CD4-positive, alpha-beta T cell treated with Interleukin-2 at 100 ng/mL for 4 hours (primary cell): ENCODE data around the gene MAN2B1.
"Not testable (repeated sequence)": the region's sequence is repeated elsewhere in the genome, so short reads cannot be mapped to it uniquely, and the experiment has no call there.

Experiments used
- DNase-seq: peaks from one replicate; pipeline ENCODE4 v3.0.0-alpha.2; 2020; ENCODE audit warnings: low spot score

MAN2B1 gene

DNA sequence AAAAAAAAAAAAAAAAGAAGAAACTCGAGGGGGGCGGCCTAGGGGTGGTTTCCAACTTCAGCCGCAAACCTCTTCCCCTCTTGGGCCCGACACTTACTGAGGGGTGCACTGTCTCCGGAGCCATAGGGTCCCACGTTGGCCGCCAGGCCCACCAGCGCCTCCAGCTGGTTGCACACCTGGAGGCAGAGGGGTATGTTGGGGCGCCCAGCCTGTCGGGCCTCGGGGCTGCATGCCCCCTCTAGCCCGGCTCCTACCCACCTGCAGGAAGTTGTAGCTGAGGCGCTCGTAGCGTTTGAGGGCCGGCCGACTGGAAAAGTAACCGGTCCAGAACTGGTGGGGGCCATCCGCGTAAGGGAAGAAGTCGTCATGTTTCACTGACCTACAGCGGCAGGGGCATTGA lies 8.6 kb downstream of the MAN2B1 start:
- no peak for DNase-seq

DNA sequence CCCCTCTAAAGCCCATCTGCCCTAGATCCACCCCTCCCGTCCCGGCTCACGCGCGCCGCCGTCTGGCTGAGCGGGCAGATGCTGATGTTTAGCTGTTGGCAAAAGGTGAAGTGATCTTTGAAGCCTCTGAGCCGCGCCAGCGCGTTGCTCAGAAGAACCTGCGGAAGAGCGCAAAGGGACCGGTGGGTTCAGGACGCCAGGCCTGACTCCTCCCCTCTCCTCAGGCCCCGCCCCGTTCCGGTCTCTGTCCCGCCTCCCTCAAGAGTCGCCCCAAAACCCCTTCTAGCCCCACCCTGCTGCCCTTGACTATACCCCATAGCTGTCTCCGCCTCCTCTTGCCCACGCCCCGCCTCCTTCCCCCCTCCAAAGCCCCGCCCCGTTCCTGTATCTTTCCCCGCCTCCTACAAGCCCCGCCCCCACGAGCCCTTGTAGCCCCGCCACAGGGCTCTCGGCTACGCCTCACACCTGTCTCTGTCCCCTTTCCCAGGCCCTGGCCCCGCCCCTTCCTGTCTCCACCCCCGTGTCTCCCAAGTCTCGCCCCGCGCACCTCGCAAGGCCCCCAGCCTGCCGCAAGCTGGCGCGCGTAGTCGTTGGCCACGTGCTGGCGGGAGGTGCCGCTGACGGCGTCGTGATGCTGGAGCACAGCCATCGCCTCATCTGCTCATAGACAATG lies 9.5 kb downstream of the MAN2B1 start:
- DNase-seq = no peak

DNA sequence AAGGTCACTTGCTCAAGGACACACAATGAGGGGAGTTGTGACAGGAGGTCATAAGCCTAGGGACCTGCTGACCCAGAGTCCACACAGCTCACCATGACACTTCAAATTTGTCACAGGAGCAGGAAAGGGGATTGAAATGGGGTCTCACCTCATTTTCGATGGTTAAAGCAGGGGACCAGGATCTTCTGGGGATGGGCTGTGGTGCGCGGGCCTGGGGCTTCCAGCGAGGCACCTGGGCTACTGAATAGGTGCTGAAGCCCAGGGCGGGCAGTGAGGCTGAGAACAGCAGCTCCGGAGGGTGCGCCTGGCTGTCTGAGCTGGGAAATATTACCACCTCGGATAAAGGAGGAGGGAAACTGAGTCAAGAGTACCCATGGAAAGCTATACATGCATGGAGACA lies 11.0 kb downstream of the MAN2B1 start:
- no peak for DNase-seq

DNA sequence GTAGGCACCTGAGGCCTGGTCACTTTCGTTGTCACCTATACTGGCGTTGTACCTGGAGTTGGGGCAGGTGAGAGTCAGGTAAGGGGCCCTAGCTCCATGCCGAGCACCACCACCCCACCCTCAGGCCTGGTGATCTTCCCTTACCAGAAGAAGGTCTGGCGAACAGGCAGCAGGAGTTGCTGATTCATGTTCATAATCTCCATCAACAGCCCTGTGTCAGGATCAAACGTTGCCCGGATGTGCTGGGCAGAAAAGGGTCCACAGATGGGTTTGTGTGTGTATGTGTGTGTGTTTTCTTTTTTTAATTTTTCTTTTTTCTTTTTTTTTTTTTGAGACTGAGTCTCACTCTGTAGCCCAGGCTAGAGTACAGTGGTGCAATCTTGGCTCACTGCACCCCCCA lies 14.3 kb downstream of the MAN2B1 start:
- no peak for DNase-seq

DNA sequence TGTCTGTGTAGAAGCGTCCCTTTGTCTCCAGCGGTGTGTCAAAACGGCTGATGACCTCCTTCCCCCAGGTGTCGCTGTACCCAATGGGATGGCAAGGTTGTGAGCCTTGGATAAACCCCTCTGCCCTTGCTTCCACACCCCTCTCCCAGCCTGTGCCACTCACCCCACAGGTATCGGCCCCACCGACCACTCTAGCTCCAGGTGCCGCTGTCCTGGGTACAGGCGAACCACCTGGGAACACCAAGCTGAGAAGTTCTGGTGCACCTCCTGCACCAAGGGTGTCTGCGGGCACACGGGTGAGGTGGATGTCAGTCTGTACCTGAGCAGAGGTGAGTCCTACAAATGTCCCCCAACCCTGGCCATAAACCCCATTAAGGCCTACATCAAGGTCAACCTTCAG lies 16.6 kb downstream of the MAN2B1 start:
- DNase-seq = no peak

DNA sequence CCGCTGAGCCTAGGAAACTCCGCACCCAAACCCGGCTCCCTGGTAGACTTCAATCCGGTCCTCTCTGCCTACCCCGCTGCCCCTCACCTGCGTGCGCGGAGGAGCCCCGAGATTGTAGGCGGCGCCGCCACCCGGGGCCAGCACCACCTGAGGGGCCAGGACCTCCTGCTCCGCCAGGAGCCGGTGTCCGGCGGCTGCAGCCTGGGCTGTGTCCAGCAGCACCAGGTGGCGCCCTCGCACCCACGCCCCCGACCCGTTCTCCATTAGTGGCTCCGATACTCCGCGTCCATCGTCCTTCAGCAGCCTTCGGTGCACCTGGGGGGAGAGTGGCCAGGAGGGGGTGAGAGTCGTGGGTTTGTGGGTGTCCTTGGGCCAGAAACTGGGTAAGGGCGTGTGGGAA lies 18.5 kb downstream of the MAN2B1 start:
- no peak for DNase-seq

DNA sequence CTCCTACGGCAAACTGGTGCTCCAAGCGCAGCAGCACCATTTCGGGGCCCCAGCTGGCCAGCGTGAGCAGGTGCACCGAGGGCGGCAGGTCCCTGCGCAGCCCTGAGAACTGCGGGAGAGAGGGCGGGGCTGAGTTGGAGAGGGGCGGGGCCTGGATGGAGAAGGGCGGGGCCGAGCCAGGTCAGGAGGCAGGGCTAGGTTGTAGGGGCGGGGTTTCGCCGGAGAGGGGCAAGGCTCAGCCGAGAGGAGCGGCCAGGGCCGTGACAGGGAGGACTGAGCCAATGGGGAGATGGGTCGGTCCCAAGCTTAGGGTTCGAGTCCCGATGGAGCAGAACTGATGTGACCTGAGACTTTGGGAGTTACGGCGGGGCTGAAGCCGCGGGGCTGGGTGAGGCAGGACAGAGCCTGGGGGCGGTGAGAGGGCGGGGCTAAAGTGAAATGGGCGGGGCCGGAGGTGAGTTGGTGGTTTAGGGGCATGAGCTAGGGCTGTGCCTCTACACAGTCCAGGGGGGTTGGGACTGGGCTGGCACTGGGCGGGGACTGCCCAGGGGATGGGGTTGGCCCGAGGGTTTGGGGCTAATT lies 19.0 kb downstream of the MAN2B1 start:
- no peak for DNase-seq

DNA sequence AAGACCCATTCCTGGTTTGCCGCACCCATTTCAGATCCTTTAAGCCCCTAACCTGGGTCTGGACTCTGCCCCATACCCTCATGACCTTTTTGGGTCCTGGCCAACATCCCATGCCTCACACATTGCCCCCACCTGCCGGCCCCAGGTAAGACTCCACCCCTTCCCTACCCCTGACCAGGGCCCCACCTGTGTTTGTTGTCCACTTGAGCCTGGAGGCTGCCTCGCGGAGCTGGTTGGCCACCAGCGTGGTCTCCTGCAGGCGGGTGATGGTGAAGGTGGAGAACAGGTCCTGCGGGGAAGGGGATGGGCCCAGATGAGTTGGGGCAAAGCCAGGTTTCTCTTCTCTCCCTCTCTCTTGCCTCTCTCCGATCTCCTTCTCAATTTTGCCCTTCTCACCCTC lies 19.5 kb downstream of the MAN2B1 start:
- DNase-seq = no peak

DNA sequence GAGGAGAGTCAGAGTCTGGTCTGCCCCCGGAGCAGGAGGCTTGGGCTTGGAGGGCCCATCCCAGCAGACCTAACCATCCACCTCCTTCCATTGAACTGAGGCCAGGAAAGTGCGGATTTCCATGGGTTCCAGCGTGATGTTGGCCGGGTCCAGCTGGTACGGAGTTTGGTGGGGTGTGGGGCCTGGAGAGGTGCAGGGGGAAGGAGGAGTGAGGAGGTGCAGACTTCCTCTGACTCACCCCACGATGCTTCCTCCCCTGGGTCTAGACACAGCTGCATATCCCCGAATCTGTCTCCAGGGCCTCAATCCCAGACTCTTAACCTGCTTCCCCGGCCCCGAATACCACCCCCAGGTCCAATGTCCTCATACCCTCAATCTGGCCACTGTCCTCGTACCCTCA lies 20.0 kb downstream of the MAN2B1 start:
- DNase-seq = no peak

DNA sequence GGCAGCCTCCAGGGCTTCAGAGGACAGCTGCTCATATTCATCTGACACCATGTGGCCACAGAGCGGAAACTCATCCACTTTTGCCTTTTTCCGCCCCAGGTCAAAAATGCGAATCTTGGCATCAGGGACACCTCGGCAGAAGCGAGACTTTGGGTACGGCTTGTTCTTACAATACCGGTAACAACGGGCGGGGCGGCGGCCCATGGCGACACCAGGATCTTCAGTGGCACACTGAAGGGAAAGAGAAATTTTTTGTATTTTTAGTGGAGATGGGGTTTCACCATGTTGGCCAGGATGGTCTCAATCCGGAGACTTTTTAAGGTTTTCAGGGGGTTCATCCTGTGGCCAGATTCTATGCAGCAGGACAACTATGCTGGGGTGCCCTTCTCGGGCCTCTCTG lies 22.8 kb downstream of the MAN2B1 start:
- not testable (repeated sequence) for DNase-seq

DNA sequence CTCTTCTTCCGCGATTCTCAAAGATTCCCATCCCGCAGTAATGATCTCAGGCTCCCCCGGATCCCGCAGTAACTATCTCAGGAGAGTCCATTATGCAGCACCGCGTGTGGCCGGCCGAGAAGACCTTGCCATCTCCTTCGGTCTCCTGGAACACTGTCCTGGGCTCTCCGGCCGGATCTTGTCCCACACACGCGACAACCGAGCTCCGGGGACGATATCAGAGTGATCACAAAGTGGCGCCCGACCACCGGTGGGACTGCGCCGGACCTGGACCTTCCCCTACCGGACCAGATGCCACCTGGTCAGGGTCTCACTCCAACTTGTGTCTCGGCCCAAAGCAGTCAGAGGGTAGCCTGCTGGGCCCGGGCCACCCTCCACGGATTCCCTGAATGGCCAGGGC lies 24.0 kb downstream of the MAN2B1 start:
- no peak for DNase-seq

DNA sequence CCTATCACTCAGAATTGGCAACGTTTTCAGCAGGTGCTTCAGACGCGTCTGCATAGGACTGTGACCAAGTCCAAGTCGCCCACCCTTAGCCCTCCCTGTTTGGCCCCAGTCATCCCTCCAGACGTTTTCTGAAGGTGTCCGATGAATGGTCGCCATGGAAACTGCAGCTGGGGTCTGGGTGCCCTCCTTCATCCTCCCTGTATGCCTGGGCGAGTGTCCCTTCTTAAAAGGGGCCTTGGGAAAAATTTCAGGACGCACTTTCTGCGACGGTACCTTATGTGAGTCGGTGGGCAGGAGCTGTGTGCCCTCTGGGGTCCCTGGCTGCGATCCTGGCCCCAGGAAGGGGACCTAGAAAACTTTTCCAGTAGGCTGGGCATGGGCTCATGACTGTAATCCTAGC lies 25.1 kb downstream of the MAN2B1 start:
- no peak for DNase-seq

DNA sequence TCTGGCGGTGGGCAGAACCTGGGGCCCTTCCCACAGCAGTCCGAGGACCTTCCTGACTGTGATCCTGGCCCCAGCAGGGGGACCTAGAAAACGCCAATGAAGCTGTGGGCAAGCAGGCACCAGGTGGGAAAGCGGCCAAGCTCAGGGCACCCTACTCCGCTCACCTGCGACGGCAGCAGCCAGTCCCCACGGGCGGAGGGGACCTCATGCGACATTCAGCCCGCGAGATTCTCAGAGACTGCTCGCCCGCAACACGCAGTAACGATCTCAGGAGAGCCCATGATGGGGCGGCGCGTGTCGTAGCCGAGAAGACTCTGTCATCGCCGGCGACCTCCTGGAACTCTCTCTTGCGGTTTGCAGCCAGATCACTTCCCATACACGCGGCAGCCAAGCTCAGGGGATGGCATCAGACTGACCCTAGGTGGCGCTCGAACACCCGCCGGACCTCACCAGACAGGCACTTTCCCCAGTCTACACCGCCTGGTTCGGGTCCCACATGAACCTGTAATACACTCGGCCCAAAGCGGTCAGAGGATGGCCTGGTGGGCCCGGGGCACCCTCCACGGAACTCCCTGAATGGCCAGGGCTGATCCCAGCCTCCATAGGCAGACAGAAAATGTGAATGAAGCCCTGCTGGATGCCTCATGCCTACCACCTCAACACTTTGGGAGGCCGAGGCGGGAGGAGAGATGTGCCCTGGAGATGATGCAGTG lies 26.5 kb downstream of the MAN2B1 start:
- peak; percentile 90 for DNase-seq

DNA sequence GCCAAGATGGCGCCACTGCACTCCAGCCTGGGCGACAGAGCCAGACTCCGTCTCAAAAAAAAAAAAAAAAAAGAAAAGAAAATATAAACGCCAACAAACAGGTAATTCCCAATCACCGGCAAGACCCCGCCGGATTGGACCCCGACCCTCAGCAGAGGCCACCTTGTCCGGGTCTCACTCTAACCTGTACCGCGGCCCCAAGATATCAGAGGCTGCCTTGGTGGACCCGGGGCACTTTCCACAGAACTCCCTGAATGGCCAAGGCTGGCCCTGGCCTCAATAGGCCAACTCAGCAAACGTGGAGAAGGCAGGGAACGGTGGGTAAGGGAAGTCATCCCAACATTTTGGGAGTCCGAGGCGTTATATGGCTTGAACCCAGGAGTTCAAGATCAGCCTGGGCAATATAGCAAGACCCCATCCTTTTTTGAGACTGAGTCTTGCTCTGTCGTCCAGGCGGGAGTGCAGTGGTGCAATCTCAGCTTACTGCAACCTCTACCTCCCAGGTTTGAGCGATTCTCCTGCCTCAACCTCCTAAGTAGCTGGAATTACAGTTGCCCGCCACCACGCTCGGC lies 27.8 kb downstream of the MAN2B1 start:
- no peak for DNase-seq

DNA sequence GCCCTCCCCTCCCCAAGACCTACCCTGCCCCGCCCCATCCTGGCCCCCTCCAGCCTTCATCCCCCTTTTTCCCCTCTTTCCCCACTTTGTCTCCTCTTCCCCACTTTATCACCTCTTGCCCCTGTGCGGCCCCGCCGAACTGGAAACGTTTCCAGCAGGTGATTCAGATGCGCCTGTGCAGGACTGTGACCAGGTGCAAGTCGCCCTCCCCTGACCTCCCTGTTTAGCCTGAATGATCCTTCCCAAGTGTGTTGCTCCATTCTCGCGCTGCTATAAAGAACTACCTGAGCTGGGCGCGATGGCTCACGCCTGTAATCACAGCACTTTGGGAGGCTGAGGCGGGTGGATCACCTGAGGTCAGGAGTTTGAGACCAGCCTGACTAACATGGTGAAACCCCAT lies 29.9 kb downstream of the MAN2B1 start:
- DNase-seq = no peak

DNA sequence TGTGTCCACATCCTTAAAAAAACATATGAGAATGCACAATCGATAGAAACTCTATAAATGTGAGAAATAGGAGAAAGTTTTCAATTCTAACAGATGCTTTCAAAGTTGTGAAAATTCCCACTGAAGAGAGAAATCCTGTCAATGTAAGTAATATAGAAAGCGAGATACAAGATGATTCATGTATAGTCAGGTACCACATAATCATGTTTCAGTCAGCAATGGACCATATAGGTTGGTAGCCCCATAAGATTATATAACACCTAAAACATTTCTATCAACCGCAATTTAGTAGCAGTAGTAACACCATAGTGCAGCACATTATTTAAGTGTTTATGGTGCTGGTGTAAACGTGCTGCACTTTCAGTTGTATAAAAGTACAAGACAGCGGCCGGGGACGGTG lies 37.3 kb downstream of the MAN2B1 start:
- DNase-seq = no peak

DNA sequence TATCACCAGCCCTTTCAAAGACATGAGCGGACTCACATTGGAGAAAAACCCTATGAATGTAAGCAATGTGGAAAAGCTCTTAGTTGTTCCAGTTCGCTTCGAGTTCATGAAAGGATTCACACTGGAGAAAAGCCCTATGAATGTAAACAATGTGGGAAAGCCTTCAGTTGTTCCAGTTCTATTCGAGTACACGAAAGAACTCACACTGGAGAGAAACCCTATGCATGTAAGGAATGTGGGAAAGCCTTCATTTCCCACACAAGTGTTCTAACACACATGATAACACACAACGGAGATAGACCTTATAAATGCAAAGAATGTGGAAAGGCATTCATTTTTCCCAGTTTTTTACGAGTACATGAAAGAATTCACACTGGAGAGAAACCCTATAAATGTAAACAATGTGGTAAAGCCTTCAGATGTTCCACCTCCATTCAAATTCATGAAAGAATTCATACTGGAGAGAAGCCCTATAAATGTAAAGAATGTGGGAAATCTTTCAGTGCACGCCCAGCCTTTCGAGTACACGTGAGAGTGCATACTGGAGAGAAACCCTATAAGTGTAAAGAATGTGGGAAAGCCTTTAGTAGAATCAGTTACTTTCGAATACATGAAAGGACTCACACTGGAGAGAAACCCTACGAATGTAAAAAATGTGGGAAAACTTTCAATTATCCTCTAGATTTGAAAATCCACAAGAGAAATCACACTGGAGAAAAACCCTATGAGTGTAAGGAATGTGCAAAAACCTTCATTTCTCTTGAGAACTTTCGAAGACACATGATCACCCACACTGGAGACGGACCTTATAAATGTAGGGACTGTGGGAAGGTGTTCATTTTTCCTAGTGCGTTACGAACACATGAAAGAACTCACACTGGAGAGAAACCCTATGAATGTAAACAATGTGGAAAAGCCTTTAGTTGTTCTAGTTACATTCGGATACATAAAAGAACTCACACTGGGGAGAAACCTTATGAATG lies 38.2 kb downstream of the MAN2B1 start:
- no peak for DNase-seq

DNA sequence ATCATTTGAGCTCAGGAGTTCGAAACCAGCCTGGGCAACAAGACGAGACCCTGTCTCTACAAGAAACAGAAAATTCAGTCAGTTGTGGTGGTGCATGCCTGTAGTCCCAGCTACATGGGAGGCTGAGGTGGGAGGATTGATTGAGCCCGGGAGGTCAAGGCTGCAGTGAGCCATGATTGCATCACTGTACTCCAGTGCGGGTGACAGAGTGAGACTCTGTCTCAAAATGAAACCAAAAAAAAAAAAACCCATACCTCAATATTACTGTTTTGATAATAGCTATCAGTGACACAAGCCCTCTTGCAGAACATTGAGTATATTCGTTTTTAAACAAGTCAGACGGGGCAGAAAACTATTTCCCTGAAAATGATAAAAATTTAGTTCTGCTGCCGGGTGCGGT lies 39.6 kb downstream of the MAN2B1 start:
- no peak for DNase-seq

DNA sequence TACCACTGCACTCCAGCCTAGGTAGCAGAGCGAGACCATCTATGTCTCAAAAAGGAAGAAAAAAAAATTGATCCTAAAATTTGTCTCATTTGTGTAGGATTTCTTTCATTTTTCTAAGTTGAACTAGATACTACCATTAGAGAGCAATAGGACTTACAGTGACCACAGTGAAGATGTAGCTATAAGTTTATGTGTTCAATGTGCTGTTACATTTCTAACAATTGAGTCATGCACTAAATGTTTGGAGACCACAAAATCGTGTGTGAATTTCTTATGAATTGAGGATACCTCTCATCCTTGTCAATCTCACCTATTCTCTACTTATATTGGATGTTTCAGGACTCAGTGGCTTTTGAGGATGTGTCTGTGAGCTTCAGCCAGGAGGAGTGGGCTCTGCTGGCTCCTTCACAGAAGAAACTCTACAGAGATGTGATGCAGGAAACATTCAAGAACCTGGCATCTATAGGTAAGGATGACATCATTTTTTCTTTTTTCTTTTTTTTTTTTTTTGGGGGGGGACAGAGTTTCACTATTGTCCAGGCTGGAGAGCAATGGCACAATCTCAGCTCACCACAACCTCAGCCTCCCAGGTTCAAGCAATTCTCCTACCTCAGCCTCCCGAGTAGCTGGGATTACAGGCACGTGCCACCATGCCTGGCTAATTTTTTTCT lies 43.0 kb downstream of the MAN2B1 start:
- no peak for DNase-seq

DNA sequence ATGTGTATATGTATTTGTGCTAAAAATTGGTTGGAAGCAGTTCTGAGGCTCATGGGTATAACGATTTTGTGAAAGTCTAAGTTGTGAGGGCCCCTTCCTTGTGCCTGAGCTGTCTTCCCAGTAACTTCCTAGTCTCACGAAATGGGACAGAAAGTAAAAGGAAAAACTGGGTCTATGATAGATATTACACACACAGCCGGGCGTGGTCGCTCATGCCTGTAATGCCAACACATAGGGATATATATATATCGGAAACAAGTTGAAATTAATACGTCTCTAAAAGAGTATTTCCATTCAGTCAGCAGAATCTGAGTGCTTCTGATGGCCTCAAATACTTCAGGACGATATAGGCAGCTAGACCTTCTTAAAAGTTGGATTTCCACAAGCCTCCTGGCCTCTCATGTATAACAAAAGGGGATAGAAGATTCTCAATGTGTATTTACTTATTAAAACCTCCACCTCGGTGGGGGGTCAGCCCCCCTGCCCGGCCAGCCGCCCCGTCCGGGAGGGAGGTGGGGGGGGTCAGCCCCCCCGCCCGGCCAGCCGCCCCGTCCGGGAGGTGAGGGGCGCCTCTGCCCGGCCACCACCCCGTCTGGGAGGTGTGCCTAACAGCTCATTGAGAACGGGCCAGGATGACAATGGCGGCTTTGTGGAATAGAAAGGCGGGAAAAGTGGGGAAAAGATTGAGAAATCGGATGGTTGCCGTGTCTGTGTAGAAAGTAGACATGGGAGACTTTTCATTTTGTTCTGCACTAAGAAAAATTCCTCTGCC lies 45.1 kb downstream of the MAN2B1 start:
- DNase-seq = not testable (repeated sequence)

DNA sequence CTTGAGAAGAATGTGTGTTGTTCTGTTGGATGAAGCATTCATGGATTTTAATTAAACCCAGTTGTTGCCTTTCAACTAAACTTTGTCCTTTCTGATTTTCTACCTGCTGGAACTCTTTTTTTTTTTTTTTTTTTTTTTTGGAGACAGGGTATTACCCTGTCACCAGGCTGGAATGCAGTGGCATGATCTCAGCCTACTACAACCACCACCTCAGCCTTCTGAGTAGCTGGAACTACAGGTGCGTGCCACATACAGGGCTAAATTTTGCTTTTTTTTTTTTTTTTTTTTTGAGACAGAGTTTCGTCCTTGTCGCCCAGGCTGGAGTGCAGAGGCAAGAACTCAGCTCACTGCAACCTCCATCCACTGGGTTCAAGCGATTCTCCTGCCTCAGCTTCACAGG lies 48.9 kb downstream of the MAN2B1 start:
- no peak for DNase-seq
